Activated B cell treated with CpG ODN at 0.5 μM for 24 hours (primary cell): Measurements from ENCODE around the gene CREBZF. TPM values are rescaled to one million over a fixed set of nuclear protein-coding genes. Genes with fewer than 3 reads are reported as not detected.
A peak's percentile ranks its signal among the peaks of the same experiment; 100 is the strongest.

Experiments used
- ATAC-seq: fragments of 200-7000 bp; cut with Tn5 transposase; one replicate; pipeline ENCODE4 v1.10.0; 2021; ENCODE audit warnings: low read depth, mild to moderate bottlenecking, moderate library complexity
- CTCF ChIA-PET: fragments of 350-600 bp; sonication (Branson Sonifier 250); formaldehyde crosslinking; loops from one replicate; lab custom pipeline; 2021; ENCODE audit warnings: antibody characterized with exemption; lab: Charles Lee
- POLR2A ChIA-PET: fragments of 350-600 bp; sonication (Branson Sonifier 250); formaldehyde crosslinking; loops from one replicate; lab custom pipeline; 2021; ENCODE audit warnings: antibody characterized with exemption; lab: Charles Lee
- DNase-seq: peaks from one replicate; pipeline ENCODE4 v3.0.0; 2022
- H3K27ac Mint-ChIP-seq: one replicate; pipeline ENCODE4 v1.8.0; 2020; ENCODE audit warnings: mixed read lengths
- H3K27me3 Mint-ChIP-seq: one replicate; pipeline ENCODE4 v1.8.0; 2021; ENCODE audit warnings: mixed read lengths
- H3K36me3 Mint-ChIP-seq: one replicate; pipeline ENCODE4 v1.8.0; 2021; ENCODE audit warnings: low read depth, mixed read lengths
- H3K4me1 Mint-ChIP-seq: one replicate; pipeline ENCODE4 v1.8.0; 2021; ENCODE audit warnings: mixed read lengths
- H3K4me3 Mint-ChIP-seq: one replicate; pipeline ENCODE4 v1.8.0; 2020; ENCODE audit warnings: mild to moderate bottlenecking, mixed read lengths
- H3K9me3 Mint-ChIP-seq: one replicate; pipeline ENCODE4 v1.8.0; 2020; ENCODE audit warnings: mixed read lengths
- intact Hi-C: fragments of 100-400 bp; cut with micrococcal nuclease; formaldehyde crosslinking; loops from one replicate; pipeline ENCODE4 v1.15.1; 2024
- total RNA-seq: library from RNA; stranded (reverse); gene quantifications from 2 replicates; pipeline ENCODE4 v1.2.3, GENCODE V29; 2022
- TF ChIP-seq, protein P1 (sequence below): fragments of 200-600 bp; IDR thresholded peaks from one replicate; pipeline ENCODE4 v1.8.0; 2022; ENCODE audit warnings: antibody characterized with exemption, mild to moderate bottlenecking

Gene CREBZF
- total RNA-seq, 1 donor from 2014 or later = 60.3 TPM

- no peaks in the 10 kb centered on the region for H3K9me3 Mint-ChIP-seq
- ChIA-PET POLR2A (interaction anchor here (0.5 to 3.3 kb wide), 8 partner anchors 11 to 559 kb away, joined by 3 to 70 read pairs (median 7); partner anchors contain the start of genes CCDC83, DLG2, TMEM126A and TMEM126B), CTCF (interaction anchor here (0.6 kb wide), 1 partner anchor 14 kb away, joined by 3 read pairs; no protein-coding TSS in a partner anchor)
- peak overlapping the region; percentile 95 for H3K4me3 Mint-ChIP-seq
- H3K36me3 Mint-ChIP-seq = peaks cover 43% of the 10 kb centered on the region
- intact Hi-C loops = loop anchor here (1.0 to 10.0 kb wide), 11 partner anchors 9 to 884 kb away; partner anchors contain the start of genes EED, HIKESHI, PICALM and TMEM126A
- no peaks in the 10 kb centered on the region for H3K27me3 Mint-ChIP-seq
- DNase-seq (peak; percentile 75), ATAC-seq (peak; percentile 70)
- TF ChIP-seq, protein P1, sequence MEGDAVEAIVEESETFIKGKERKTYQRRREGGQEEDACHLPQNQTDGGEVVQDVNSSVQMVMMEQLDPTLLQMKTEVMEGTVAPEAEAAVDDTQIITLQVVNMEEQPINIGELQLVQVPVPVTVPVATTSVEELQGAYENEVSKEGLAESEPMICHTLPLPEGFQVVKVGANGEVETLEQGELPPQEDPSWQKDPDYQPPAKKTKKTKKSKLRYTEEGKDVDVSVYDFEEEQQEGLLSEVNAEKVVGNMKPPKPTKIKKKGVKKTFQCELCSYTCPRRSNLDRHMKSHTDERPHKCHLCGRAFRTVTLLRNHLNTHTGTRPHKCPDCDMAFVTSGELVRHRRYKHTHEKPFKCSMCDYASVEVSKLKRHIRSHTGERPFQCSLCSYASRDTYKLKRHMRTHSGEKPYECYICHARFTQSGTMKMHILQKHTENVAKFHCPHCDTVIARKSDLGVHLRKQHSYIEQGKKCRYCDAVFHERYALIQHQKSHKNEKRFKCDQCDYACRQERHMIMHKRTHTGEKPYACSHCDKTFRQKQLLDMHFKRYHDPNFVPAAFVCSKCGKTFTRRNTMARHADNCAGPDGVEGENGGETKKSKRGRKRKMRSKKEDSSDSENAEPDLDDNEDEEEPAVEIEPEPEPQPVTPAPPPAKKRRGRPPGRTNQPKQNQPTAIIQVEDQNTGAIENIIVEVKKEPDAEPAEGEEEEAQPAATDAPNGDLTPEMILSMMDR = no peak
- peaks cover 50% of the 10 kb centered on the region for H3K4me1 Mint-ChIP-seq
- H3K27ac Mint-ChIP-seq = peak overlapping the region; percentile 93
These were observed 945 bp downstream of the CREBZF start for GRCh38 chr11:85663753-85664614.

GRCh38 chr11:85663080-85663752 is 1.7 kb downstream of the CREBZF start:
- no peak for ATAC-seq
- TF ChIP-seq, protein P1 = no peak
- intact Hi-C loops = loop anchor here (1.0 to 10.0 kb wide), 4 partner anchors 8 to 538 kb away; partner anchors contain the start of gene PICALM
- ChIA-PET POLR2A (interaction anchor here (0.6 to 3.3 kb wide), 4 partner anchors 10 to 36 kb away, joined by 3 to 70 read pairs (median 21); partner anchors contain the start of genes DLG2, TMEM126A and TMEM126B), CTCF (interaction anchor here (0.6 kb wide), 1 partner anchor 47 kb away, joined by 4 read pairs; no protein-coding TSS in a partner anchor)
- H3K36me3 Mint-ChIP-seq = peaks cover 49% of the 10 kb centered on the region
- H3K9me3 Mint-ChIP-seq = no peaks in the 10 kb centered on the region
- no peak for DNase-seq
- peak overlapping the region; percentile 95 for H3K4me3 Mint-ChIP-seq
- H3K4me1 Mint-ChIP-seq = peaks cover 52% of the 10 kb centered on the region
- no peaks in the 10 kb centered on the region for H3K27me3 Mint-ChIP-seq
- peak overlapping the region; percentile 93 for H3K27ac Mint-ChIP-seq

- Mint-ChIP-seq H3K27ac (no peak overlapping the region), H3K36me3 (peaks cover 58% of the 10 kb centered on the region)
- no peak for ATAC-seq
These were observed 2.8 kb downstream of the CREBZF start for GRCh38 chr11:85661972-85662664.

GRCh38 chr11:85658180-85658579 is 6.7 kb downstream of the CREBZF start:
- TF ChIP-seq, protein P1 = no peak
- ATAC-seq (no peak), DNase-seq (no peak)
- peaks cover 34% of the 10 kb centered on the region for H3K4me1 Mint-ChIP-seq
- H3K27me3 Mint-ChIP-seq = no peaks in the 10 kb centered on the region
- POLR2A ChIA-PET = interaction anchor here (2.2 kb wide), 1 partner anchor 10 kb away, joined by 10 read pairs; the partner anchor contains the start of gene TMEM126A
- H3K36me3 Mint-ChIP-seq = peaks cover 73% of the 10 kb centered on the region
- H3K9me3 Mint-ChIP-seq = no peaks in the 10 kb centered on the region
- intact Hi-C loops = no loop called here
- no peak overlapping the region for H3K4me3 Mint-ChIP-seq
- CTCF ChIA-PET = no interaction called here
- no peak overlapping the region for H3K27ac Mint-ChIP-seq

More at GRCh38 chr11:85661972-85662664, 2.8 kb downstream of the CREBZF start:
- DNase-seq = no peak
- ChIA-PET POLR2A (interaction anchor here (0.9 to 3.3 kb wide), 2 partner anchors 14 to 15 kb away, joined by 3 to 70 read pairs; partner anchors contain the start of gene TMEM126A), CTCF (no interaction called here)
- H3K4me1 Mint-ChIP-seq = peaks cover 52% of the 10 kb centered on the region
- H3K9me3 Mint-ChIP-seq = no peaks in the 10 kb centered on the region
- TF ChIP-seq, protein P1 = no peak
- intact Hi-C loops = loop anchor here (5.0 to 10.0 kb wide), 3 partner anchors 347 to 537 kb away; partner anchors contain the start of gene PICALM
- peak overlapping the region; percentile 35 for H3K4me3 Mint-ChIP-seq
- no peaks in the 10 kb centered on the region for H3K27me3 Mint-ChIP-seq
